NCI-H510A (cell line): Measurements from ENCODE around the gene ADAM22.

ENCODE experiments used
- DNase-seq: peaks from one replicate; lab custom pipeline; 2025; lab: John Stamatoyannopoulos, UW

The ADAM22 gene

DNA sequence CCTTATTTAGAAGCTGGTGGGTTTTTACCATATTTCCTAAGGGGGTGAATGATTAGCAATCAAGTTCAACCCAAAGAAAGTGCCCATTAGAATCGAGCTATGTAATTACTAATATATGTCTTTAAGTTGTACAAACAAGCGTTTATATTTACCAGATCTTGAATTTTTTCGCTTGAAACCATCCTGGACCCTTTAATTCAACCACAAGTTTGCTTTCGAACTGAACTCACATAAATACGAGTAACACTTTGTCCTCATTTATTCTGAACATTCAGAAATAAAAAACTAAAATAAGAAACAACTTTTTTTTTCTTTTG is 284.3 kb downstream of the ADAM22 start:
- DNase-seq: no peak

DNA sequence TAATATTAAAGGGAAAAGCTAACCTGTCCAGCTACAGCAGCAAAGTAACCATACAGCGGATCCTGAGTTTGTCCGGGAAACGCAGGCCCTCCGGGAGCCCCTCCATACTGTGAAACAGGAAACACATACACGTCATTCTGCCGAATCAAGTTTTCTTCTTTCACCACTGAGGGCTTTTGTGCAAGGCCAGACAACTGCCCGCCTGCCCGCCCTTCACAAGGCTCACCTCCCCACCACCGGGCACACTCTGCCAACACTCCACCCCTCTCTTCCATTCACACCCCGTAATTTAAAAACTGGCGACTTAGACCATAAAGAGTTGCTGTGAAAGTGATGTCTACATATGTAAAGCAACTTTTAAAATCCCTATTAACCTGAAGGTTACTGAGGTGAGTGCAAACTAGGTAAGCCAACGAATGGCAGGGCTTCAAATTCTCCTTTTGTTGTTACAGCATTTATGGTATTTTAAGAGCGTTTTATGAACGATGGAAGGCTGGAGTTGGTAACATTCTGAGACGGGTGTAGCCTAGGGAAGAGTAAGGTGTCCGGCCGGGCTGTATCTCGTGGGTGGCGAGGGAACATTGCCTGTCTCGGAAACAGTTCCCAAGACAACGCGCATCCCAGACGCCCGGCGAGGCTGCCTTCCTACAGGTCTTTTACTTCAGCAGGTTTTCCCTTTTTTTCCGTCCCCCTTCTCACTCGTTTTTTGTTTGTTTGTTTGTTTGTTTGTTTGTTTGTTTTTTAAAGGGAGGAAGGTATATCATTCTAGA is 285.0 kb downstream of the ADAM22 start:
- peak; percentile 8 for DNase-seq

DNA sequence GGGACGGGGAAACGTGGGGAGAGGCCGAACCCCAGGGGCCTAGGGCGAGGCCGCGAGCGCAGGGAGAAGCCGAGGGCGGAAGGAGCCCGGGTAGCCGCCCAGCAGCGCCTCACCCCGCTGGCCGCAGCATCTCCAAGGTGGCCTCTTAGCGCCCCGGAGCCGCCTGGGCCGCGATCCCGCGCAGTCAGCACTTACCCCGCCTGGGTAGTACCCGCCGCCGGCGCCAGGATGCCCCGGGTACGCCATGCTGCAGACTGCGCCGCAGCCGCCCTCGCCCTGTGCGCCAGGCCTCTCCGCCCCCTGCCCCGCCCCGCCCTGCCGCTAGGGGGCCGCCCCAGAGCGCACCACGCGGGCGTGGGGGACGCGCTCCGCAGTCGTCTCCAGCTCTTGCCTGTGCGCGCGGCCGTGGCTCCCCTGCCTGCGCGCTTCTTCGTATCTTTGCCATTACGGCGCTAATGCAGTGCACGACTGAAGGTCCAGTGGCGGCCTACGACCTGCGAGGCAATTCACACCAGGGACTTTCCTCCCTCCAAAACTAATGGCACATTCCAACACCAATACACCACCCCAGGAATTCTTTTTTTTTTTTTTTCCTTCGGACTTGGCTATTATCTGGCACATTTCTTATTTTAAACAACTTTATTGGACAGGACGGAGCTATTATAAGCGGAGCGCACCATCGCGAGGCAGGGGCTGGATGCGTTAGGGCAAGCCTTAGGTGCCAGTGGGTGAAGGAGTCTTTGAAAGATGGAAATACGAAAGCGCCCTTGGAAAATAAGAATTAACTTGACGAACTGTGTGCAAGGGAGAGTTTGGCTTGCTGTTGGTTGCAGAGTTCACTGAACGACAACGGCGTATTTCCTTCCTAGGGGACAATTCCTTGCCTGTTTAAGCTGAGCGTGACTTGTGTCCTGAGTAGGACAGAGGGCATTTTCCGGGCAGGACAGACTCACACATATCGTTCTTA is 286.0 kb downstream of the ADAM22 start, which contains the start of gene SRI:
SRI (minus strand) TSS at position 258 of the 967 bp plus-strand sequence; CDS start at position 246, 12 bp downstream.
- peak; percentile 36 for DNase-seq

DNA sequence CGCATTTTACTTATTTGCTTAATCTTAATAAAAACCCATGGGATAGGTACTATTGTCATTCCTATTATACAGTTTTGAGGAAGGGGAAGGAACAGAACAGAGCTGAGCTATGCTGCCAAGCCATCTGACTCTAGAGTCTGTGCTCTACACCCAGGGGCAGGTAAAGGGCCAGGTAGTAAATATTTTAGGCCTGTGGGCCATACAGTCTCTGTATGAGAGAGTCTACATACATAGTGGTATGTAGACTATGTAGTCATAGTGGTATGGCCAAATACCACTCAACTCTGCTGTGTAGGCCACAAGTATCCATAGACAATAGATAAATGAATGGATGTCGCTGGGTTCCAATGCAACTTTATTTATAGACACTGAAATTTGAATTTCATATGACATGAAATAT is 289.2 kb downstream of the ADAM22 start:
- DNase-seq: no peak

DNA sequence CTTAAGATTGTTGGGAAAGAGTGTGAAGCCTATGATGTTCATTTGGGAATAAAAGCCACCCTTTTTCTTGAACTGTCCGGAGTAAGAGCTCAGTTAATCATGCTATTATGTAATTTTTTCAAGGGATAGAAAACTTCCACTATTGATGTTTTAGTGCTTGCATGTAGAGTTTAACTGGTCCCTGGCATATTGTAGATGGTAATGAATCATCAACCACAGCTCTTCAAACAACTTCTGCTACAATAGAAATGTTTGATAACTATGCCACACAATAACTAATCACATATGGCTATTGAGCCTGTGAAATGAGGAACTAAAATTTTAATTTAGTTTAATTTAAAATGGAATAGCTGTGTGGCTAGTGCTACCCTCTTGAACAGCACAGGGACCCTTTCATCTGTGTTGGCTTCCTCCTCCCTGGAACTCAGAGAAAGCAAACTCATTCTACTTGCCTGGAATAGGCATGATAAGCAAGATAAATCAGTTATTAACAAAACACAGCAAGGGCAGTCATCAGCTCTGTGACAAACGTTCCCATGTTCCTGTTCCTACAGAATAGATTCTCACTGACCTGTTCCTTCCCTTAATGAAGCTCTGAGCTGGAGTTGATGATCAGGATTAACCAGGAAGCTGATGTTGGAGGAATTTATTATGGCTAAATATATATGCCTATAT is 290.7 kb downstream of the ADAM22 start:
- DNase-seq: no peak

DNA sequence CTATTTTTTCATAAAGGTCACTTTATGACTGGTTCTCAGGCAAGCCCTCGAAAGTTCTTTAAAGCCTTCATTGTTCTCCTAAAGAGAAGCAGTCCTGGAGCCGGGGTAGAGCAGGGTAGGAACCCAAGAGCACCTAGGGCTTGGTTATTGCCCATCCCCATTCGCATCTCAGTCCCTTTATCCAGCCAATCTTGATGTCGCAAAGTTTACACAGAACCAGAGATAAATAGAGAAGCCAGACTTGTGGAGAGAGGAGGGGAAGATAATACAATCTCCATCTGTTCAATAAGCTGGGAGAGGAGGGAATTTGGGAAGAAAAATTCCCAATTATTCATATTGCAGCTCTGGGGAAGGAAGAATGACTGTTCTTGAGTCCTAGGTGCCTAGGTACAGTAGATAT is 292.1 kb downstream of the ADAM22 start:
- DNase-seq: no peak

DNA sequence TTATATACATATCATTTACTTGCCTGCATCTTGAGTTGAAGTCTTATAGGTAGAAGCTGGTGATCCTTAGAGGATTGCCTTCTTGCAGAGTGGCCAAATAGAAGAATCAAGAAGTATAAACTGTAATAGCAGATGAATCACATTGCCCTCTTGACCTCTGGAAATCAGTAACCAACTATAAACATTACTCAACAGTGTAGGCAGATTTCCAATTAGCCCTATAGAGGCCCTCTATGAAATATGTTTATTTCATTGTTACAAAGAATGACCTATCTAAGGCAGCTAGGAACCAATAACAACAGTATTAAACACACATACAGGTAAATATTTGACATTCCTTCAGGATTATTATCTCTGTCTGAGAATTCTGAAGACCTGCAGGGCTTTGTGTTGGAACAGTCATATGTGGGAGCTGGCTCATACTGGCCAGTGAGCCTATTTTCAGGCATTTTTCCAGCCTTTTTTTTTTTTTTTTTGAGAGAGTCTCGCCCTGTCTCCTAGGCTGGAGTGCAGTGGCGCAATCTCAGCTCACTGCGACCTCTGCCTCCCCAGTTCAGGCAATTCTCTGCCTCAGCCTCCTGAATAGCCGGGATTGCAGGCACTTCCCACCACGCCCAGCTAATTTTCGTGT is 292.9 kb downstream of the ADAM22 start:
- DNase-seq: no peak

DNA sequence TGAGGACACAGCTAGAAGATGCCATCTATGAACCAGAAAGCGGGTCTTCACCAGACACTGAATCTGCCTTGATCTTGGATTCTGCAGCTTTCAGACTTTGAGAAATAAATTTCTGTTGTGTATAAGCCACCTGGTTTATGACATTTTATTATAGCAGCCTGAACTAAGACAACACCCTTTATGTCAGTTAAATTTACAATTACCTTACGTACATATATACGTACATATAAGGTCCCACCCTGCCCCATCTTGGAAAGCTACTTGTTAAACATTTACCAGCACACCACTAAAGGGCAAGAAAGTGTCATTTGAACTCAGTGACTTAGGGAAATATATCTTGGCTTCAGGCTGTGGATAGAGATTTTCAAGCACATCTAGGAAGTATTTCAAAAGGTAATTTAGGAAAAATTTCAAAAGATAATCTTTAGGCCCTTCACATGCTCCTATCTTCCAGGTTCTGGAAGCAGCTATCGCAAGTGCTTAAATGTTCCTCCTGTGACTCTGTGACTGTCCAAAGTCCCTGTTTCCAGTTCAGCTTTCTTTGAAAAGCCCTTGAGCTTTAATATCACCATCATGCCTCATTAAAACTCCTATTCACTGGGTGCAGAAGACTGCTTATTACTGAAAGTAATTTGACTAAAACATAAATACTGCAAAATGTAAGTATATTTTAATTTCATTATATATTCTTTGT is 295.4 kb downstream of the ADAM22 start:
- DNase-seq: no peak

DNA sequence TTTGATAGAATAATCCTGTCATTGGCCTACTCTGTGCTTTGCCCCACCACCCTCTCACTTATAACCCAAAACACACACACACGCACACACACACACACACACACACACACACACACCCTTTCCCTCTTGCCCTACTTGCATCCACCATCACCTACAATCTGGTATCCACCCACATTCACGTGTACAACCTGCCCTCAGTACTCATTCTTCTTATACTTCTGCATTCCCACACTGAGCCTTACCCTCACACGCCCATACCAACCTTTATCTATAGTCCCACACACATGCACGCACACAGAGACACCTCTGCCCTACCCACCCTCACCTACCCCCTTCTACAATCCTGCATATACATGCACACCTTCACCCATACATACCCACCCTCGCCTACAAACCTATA is 296.6 kb downstream of the ADAM22 start:
- no peak for DNase-seq

DNA sequence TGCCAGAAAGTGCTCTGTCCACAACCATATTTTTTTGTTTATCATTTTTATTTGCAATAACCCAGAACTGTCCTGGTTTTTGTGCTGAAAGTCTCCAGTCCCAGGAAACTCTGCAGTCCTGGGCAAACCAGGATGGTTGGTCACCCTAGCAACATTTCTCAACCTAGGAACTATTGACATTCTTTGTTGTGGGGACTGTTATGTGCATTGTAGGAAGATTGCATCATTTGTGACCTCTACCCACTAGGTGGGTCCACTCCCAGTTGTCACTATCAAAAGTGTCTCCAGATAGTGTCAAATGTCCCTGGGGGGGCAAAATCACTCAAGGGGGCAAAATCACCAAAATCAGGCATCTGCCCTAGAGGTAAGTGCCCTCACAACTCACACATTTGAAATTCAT is 299.8 kb downstream of the ADAM22 start:
- DNase-seq: no peak

DNA sequence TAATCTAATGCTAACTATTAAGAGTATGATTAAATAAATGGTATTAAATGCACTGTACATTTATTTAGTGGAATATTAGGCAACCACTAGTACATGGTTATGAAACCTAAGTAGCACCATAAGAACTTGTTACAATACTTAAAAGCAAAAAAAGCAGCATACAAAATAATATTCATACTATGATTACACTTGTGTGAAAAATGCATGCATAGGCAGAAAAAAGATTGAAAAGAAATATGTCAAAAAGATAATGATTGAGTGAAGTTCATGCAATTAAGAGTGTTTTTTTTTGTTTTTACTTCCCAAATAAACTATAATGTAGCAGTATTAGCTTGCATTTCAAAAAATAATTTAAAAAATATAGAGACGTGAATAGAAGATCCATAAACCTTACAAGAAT is 305.8 kb downstream of the ADAM22 start:
- no peak for DNase-seq

DNA sequence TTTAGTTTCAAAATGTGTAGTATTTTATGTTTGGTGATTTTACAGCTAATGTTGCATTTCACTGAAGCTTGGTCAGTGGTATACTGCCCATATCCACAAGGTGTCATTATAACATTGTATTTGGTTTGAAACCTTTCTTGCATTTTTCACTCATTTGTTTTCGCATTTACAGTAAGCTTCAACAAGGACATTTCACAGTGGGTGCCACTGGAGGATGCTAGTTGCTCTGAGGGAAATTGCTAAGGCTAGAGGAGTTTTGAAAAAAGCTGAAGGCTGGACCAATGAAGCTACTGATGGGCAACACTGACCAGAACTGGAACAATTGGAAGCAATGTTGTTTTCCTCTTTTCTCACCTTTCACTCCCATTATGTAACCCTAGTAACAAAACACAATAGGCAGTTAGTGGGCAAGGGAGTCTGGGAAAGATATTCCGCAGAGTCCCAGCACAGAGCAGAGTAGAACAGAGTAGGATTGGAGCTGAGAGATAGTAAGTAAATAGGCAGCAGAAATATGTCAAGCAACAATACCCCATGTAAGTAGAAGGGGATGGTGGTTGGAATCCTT is 309.4 kb downstream of the ADAM22 start:
- DNase-seq: no peak

DNA sequence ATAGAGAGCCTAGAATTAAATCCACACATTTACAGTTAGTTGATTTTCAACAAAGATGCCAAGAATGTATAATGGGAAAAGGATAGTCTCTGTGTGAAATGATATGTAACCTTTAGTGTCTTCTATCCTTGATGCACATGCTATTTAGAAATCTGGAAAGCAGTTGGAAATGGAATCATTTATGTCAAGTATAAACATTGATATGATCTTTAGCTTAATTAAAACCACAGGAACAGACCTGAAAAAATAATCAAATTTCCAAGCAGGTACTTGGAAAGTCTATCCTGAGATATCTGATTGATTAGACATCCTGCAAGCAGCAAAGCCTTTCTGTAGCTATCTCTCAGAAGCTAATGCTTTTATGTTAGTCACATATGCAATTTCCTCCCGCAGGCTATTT is 310.2 kb downstream of the ADAM22 start:
- DNase-seq: no peak
